ENCODE measurements around the gene RPL39.
"Not testable (repeated sequence)": the region's sequence is repeated elsewhere in the genome, so short reads cannot be mapped to it uniquely, and the experiment has no call there.

RPL39 gene

DNA sequence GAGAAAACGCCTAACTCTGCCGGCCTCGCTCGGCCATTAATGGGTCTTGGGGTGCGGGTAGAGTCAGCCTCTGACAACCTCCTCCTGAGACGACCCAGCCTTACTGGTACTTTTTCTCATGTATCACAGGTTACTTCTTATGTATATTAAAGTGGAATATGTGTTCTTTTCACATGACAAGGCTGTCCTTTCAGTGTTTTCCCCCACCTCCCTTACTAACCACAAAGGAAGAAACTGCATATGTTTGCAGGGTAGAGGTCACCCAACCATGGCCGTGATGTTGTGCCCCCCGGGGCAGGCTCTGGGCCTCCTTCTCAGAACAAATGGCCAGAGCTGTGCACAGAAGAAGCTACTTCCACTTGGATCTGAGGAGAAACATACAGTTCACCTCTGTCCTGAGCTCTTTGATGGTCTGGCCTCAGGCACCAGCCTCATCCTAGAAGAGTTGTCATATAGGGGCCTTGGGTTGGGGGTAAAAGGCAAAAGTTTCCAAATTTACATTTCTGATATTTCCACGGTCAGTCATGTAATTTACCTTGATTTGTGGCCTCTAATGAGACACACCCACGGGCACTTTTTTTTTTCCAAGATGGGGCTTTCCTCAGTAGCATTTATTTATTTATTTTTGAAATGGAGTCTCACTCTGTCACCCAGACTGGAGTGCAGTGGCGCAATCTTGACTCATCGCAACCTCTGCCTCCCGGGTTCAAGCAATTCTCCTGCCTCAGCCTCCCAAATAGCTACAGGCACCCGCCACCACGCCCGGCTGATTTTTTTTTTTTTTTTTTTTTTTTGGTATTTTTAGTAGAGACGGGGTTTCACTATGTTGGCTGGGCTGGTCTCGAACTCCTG is 31.2 kb downstream of the RPL39 start:
- Histone ChIP-seq H3K9me3 (ENCODE audit: control insufficient read depth, insufficient read depth, low read length) (no peaks in the 10 kb centered on the region), H3K9ac (ENCODE audit: low read depth, low read length) (no peak overlapping the region), H3K4me3 (ENCODE audit: low read depth, low read length) (no peak overlapping the region), H3K27me3 (ENCODE audit: control insufficient read depth, insufficient read depth, low read length) (peaks cover 9% of the 10 kb centered on the region), H3K36me3 (ENCODE audit: control insufficient read depth, insufficient read depth, low read length) (no peaks in the 10 kb centered on the region), H3K4me1 (ENCODE audit: control insufficient read depth, insufficient read depth, low read length) (peaks cover 6% of the 10 kb centered on the region)

DNA sequence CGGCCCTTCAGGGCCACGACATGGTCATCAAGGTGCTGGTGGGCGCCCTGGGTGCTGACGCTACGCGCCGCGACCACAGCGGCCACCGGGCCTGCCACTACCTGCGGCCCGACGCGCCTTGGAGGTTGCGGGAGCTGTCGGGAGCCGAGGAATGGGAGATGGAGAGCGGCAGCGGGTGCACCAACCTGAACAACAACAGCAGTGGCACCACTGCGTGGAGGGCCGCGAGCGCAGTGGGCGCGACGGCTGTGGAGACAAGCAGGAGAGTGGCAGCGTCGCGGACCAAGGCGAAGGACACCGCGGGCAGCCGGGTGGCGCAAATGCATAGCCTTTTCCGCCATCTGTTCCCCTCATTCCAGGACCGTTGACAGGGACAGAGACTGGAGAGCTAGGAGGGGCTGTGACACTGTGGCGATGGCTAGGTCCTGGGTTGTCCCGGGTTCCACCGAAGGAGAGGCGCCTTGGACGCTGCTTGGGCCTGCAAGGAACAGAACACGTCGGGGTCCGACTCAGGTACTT is 32.1 kb downstream of the RPL39 start:
- H3K27me3 ChIP-seq (ENCODE audit: control insufficient read depth, insufficient read depth, low read length), result peaks cover 9% of the 10 kb centered on the region
- H3K9ac ChIP-seq (ENCODE audit: low read depth, low read length), result no peak overlapping the region
- peaks cover 6% of the 10 kb centered on the region for H3K4me1 ChIP-seq (ENCODE audit: control insufficient read depth, insufficient read depth, low read length)
- peak overlapping the region; percentile 53 for H3K4me3 ChIP-seq (ENCODE audit: low read depth, low read length)
- H3K9me3 ChIP-seq (ENCODE audit: control insufficient read depth, insufficient read depth, low read length), result no peaks in the 10 kb centered on the region
- H3K36me3 ChIP-seq (ENCODE audit: control insufficient read depth, insufficient read depth, low read length), result no peaks in the 10 kb centered on the region

DNA sequence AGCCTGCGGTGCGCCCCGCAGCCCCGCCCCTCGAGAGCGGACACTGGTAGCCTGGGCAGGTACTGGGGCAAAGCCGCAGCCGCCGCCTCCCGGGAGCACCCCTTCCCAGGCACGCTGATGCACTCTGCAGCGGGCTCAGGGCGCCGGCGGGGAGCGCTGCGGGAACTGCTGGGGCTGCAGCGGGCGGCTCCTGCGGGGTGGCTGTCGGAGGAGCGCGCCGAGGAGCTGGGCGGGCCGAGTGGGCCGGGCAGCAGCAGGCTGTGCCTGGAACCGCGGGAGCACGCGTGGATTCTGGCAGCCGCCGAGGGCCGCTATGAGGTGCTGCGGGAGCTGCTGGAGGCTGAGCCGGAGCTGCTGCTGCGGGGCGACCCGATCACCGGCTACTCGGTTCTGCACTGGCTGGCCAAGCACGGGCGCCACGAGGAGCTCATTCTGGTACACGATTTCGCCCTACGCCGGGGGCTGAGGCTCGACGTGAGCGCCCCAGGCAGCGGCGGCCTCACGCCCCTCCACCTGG is 32.6 kb downstream of the RPL39 start:
- Histone ChIP-seq H3K4me1 (ENCODE audit: control insufficient read depth, insufficient read depth, low read length) (peaks cover 6% of the 10 kb centered on the region), H3K9me3 (ENCODE audit: control insufficient read depth, insufficient read depth, low read length) (no peaks in the 10 kb centered on the region), H3K36me3 (ENCODE audit: control insufficient read depth, insufficient read depth, low read length) (no peaks in the 10 kb centered on the region), H3K27me3 (ENCODE audit: control insufficient read depth, insufficient read depth, low read length) (peaks cover 9% of the 10 kb centered on the region), H3K9ac (ENCODE audit: low read depth, low read length) (no peak overlapping the region), H3K4me3 (ENCODE audit: low read depth, low read length) (peak overlapping the region; percentile 53)

DNA sequence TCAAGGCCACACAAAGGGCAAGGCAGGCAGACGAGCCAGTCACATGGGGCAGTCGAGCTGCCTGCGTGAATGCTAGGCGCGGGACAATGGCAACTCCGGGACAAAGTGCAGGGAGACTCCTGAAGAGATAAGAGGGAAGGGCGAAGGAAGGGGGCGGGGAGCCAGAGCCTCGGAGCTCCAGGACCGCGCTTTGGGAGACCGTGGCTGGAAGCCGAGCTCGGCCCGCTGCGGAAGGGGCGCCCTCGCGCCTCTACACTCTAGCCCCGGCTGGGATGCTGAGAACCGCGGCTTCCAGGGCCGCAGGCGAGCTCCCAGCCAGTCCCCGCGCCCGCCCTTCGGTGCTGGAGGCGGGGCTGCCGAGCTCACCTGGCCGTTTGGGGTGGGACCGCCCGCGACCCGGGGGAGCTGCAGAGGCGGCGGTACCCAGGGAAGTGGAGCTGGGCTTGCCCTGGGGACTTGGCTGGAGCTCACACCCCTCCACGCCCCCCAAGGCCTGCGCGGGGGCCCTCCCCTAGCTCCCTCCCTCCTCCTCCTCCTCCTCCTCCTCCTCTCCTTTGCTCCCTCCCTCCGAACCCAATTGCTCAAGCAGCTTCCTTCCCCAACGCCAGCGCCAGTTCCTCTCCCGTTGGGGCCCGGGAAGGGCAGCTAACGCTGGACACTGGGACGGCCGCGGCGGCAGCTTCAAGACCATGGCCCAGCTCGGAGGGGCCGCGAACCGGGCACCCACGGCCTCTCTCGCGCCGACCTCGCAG is 33.3 kb downstream of the RPL39 start, which contains the start of gene SOWAHD:
Gene SOWAHD, plus strand, starts transcription at position 610 of the 752 bp plus-strand sequence. Its CDS starts 80 bp downstream, at position 690.
- Histone ChIP-seq H3K4me1 (ENCODE audit: control insufficient read depth, insufficient read depth, low read length) (peaks cover 6% of the 10 kb centered on the region), H3K9me3 (ENCODE audit: control insufficient read depth, insufficient read depth, low read length) (no peaks in the 10 kb centered on the region), H3K27me3 (ENCODE audit: control insufficient read depth, insufficient read depth, low read length) (peaks cover 9% of the 10 kb centered on the region), H3K36me3 (ENCODE audit: control insufficient read depth, insufficient read depth, low read length) (no peaks in the 10 kb centered on the region), H3K9ac (ENCODE audit: low read depth, low read length) (no peak within 1 kb of the TSS), H3K4me3 (ENCODE audit: low read depth, low read length) (peak within 1 kb of the TSS; percentile 53)

DNA sequence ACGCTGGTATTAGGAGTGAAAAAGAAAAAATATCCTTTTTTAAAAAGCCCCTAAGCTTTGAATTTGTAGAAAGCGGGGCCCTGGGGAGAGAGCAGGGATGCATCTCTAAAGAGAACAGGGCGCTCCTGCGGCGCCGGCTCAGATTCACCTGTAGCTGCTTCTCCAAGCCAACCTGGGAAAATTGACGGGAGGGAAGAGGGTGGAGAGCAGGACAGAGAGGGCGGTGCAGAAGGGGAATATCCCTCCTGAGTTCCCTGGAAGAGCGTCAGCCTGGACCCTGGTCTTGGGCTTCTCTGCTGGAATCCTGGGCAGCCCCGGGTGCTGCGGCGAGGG is 33.8 kb downstream of the RPL39 start:
- Histone ChIP-seq H3K4me1 (ENCODE audit: control insufficient read depth, insufficient read depth, low read length) (peaks cover 6% of the 10 kb centered on the region), H3K9me3 (ENCODE audit: control insufficient read depth, insufficient read depth, low read length) (no peaks in the 10 kb centered on the region), H3K36me3 (ENCODE audit: control insufficient read depth, insufficient read depth, low read length) (no peaks in the 10 kb centered on the region), H3K9ac (ENCODE audit: low read depth, low read length) (no peak overlapping the region), H3K27me3 (ENCODE audit: control insufficient read depth, insufficient read depth, low read length) (peaks cover 9% of the 10 kb centered on the region), H3K4me3 (ENCODE audit: low read depth, low read length) (peak overlapping the region; percentile 53)

DNA sequence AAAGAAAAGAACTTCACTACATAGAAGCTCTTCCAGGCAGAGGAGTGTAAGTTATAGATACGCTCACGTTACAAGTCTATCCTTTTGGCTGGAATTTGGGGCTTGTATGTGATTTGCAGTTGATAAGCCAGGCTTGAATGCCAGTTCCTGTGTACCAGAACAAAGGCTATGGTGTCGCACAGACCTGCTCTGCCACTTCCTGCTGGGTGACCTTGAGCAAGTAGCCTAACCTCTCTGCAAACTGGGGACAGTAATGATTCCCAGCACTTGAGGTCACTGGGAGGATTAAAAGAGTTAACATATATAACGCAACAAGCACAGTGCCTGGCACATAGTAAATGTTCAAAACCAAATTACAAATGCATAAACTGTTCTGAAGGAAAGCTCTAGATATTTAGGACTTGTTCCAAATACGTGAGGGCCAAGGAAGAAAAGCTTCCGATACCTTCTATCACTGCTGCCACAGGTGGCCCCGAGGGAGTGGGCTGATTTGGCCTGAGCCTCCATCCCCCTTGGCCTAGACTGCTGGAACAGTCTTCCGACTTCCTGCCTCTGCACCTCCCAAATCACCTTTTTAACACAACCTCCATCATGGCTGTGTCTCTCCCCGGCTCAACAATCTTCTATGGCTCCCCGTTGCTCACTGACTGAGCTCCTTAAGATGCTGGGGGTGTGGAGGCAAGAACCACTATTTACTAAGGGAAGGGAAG is 34.3 kb downstream of the RPL39 start:
- Histone ChIP-seq H3K4me1 (ENCODE audit: control insufficient read depth, insufficient read depth, low read length) (peaks cover 6% of the 10 kb centered on the region), H3K36me3 (ENCODE audit: control insufficient read depth, insufficient read depth, low read length) (no peaks in the 10 kb centered on the region), H3K4me3 (ENCODE audit: low read depth, low read length) (peak overlapping the region; percentile 53), H3K27me3 (ENCODE audit: control insufficient read depth, insufficient read depth, low read length) (peaks cover 9% of the 10 kb centered on the region), H3K9ac (ENCODE audit: low read depth, low read length) (no peak overlapping the region), H3K9me3 (ENCODE audit: control insufficient read depth, insufficient read depth, low read length) (no peaks in the 10 kb centered on the region)

DNA sequence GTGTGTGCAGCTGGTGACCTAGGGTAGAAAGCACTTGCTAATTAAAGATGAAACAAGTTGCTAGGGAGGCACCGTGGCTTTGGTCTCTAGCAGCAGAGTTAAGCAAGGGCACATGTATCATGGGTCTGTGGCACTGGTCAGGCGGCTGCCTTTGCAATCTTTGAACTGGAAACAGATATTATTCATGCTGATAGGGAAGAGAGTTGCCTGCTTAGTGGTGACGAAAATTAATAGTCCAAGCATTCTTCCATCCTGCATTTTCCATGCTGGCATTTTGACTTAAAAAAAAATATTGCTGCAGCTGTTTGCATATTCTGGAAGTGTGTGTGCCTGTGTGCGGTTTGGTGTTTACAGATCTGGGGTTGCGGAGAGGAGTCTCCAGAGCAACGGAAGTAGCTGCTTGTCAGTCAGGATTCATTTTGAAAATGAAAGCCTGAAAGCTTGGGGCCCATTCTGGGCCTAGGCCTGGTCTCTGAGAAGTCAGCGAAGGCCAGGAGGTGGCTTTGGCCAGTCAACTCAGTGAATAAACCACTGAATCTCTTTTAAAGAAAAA is 35.4 kb downstream of the RPL39 start:
- no peaks in the 10 kb centered on the region for H3K9me3 ChIP-seq (ENCODE audit: control insufficient read depth, insufficient read depth, low read length)
- H3K36me3 ChIP-seq (ENCODE audit: control insufficient read depth, insufficient read depth, low read length), result no peaks in the 10 kb centered on the region
- peaks cover 6% of the 10 kb centered on the region for H3K4me1 ChIP-seq (ENCODE audit: control insufficient read depth, insufficient read depth, low read length)
- H3K4me3 ChIP-seq (ENCODE audit: low read depth, low read length), result no peak overlapping the region
- H3K27me3 ChIP-seq (ENCODE audit: control insufficient read depth, insufficient read depth, low read length), result peaks cover 9% of the 10 kb centered on the region
- no peak overlapping the region for H3K9ac ChIP-seq (ENCODE audit: low read depth, low read length)

DNA sequence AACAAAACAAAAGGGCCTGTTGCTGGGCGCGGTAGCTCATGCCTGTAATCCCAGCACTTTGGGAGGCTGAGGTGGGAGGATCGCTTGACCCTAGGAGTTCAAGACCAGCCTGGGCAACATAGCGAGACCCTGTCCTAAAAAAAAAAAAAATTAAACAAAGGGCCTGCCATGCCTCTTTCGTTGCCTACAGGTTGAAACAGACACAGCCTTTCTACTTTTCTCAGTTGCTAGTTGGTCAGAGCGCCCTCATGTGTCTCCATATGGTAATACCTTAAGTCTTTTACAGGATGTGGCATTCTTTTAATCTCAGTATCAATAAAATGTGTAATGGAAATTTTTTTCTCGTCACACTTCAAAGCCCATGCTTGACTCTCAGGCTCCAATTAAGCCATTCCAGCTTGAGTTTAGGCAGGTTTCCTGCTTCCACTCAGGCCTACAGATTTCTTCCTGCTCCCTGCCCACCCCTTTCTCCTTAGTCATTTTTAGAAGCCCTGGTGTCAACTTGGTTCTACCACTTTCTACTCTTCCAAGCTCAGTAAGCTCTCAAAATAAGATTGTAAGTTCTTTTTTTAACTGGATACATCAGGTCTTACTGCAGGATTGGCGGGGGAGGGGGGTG is 37.7 kb downstream of the RPL39 start:
- Histone ChIP-seq H3K36me3 (ENCODE audit: control insufficient read depth, insufficient read depth, low read length) (no peaks in the 10 kb centered on the region), H3K9me3 (ENCODE audit: control insufficient read depth, insufficient read depth, low read length) (no peaks in the 10 kb centered on the region), H3K4me1 (ENCODE audit: control insufficient read depth, insufficient read depth, low read length) (peaks cover 6% of the 10 kb centered on the region), H3K9ac (ENCODE audit: low read depth, low read length) (no peak overlapping the region), H3K4me3 (ENCODE audit: low read depth, low read length) (no peak overlapping the region), H3K27me3 (ENCODE audit: control insufficient read depth, insufficient read depth, low read length) (no peaks in the 10 kb centered on the region)

DNA sequence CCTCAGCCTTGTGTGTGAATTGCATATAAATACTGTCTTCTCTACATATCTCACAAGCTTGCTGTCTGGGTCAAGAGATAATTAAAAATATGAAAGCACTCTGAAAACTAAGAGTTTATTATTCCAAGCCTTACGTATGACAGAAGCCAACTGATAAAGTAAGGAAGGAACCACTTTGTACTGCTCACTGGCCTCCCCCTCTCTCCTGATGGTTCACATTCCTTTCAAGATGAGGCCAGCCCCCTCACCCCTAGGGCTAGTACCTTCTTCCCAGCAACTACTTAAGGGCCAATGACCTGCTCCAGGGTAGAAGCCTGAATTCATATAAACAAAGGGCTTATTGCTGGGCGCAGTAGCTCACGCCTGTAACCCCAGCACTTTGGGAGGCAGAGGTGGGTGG is 38.4 kb downstream of the RPL39 start:
- H3K4me1 ChIP-seq (ENCODE audit: control insufficient read depth, insufficient read depth, low read length), result peaks cover 6% of the 10 kb centered on the region
- no peaks in the 10 kb centered on the region for H3K9me3 ChIP-seq (ENCODE audit: control insufficient read depth, insufficient read depth, low read length)
- no peaks in the 10 kb centered on the region for H3K27me3 ChIP-seq (ENCODE audit: control insufficient read depth, insufficient read depth, low read length)
- H3K9ac ChIP-seq (ENCODE audit: low read depth, low read length), result no peak overlapping the region
- H3K4me3 ChIP-seq (ENCODE audit: low read depth, low read length), result no peak overlapping the region
- H3K36me3 ChIP-seq (ENCODE audit: control insufficient read depth, insufficient read depth, low read length), result no peaks in the 10 kb centered on the region

DNA sequence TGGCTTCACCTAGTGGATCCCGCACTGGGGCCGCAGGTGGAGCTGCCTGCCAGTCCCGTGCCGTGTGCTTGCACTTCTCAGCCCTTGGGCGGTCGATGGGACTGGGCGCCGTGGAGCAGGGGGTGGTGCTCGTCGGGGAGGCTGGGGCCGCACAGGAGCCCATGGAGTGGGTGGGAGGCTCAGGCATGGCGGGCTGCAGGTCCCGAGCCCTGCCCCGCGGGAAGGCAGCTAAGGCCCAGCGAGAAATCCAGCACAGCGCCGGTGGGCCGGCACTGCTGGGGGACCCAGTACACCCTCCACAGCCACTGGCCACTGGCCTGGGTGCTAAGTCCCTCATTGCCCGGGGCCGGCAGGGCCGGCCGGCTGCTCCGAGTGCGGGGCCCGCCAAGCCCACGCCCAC is 40.7 kb downstream of the RPL39 start:
- H3K4me3 ChIP-seq (ENCODE audit: low read depth, low read length); H3K9ac ChIP-seq (ENCODE audit: low read depth, low read length); H3K36me3 ChIP-seq (ENCODE audit: control insufficient read depth, insufficient read depth, low read length); H3K27me3 ChIP-seq (ENCODE audit: control insufficient read depth, insufficient read depth, low read length); H3K4me1 ChIP-seq (ENCODE audit: control insufficient read depth, insufficient read depth, low read length); H3K9me3 ChIP-seq (ENCODE audit: control insufficient read depth, insufficient read depth, low read length): not testable (repeated sequence)

DNA sequence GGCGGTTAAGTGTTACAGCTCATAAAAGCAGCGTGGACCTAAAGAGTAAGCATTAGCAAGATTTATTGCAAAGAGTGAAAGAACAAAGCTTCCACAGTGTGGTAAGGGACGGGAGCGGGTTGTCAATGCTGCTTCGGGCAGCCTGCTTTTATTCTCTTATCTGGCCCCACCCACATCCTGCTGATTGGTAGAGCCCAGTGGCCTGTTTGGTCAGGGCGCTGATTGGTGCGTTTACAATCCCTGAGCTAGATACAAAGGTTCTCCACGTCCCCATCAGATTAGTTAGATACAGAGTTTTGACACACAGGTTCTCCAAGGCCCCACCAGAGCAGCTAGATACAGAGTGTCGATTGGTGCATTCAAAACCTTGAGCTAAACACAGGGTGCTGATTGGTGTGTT is 41.3 kb downstream of the RPL39 start:
- not testable (repeated sequence) for H3K4me3 ChIP-seq (ENCODE audit: low read depth, low read length); H3K36me3 ChIP-seq (ENCODE audit: control insufficient read depth, insufficient read depth, low read length); H3K4me1 ChIP-seq (ENCODE audit: control insufficient read depth, insufficient read depth, low read length); H3K27me3 ChIP-seq (ENCODE audit: control insufficient read depth, insufficient read depth, low read length); H3K9ac ChIP-seq (ENCODE audit: low read depth, low read length); H3K9me3 ChIP-seq (ENCODE audit: control insufficient read depth, insufficient read depth, low read length)
